GM19468 (cell line): Measurements from ENCODE around the gene C3orf49.
A peak's percentile ranks its signal among the peaks of the same experiment; 100 is the strongest.

Experiments
- ATAC-seq: cut with Tn5 transposase; IDR thresholded peaks from one replicate; pipeline ENCODE4 v1.9.1; 2021; ENCODE audit warnings: mild to moderate bottlenecking, moderate library complexity, moderate number of reproducible peaks; ENCODE audit not compliant: unreplicated experiment; ENCODE audit errors: extremely low read depth

Gene C3orf49

GRCh38 chr3:63877737-63878393, 58.8 kb downstream of the C3orf49 start:
- no peak for ATAC-seq

- no peak for ATAC-seq
These were observed 59.4 kb downstream of the C3orf49 start for GRCh38 chr3:63878394-63879060.

- ATAC-seq, result no peak
These were observed 61.6 kb downstream of the C3orf49 start for GRCh38 chr3:63880653-63881052.

- ATAC-seq, result no peak
These were observed 67.8 kb downstream of the C3orf49 start for GRCh38 chr3:63886858-63887257.

- ATAC-seq, result no peak
These were observed 72.4 kb downstream of the C3orf49 start for GRCh38 chr3:63891518-63891917.

GRCh38 chr3:63892773-63893352, 73.8 kb downstream of the C3orf49 start:
- ATAC-seq, result no peak

- ATAC-seq, result no peak
These were observed 76.5 kb downstream of the C3orf49 start for GRCh38 chr3:63895422-63896189.

- ATAC-seq, result peak; percentile 26
These were observed 77.4 kb downstream of the C3orf49 start for GRCh38 chr3:63896332-63897030.
